ENCODE results near the gene GOLT1A. TPM values are rescaled to one million over a fixed set of nuclear protein-coding genes. Genes with fewer than 3 reads are reported as not detected.

The GOLT1A gene
- total and polyA plus RNA-seq, 10 of the 15 experiments (the other 5 are each of a cell fraction or from before 2014, with no cell fraction given), result 0.09 to 0.46 TPM; not detected in 8

DNA sequence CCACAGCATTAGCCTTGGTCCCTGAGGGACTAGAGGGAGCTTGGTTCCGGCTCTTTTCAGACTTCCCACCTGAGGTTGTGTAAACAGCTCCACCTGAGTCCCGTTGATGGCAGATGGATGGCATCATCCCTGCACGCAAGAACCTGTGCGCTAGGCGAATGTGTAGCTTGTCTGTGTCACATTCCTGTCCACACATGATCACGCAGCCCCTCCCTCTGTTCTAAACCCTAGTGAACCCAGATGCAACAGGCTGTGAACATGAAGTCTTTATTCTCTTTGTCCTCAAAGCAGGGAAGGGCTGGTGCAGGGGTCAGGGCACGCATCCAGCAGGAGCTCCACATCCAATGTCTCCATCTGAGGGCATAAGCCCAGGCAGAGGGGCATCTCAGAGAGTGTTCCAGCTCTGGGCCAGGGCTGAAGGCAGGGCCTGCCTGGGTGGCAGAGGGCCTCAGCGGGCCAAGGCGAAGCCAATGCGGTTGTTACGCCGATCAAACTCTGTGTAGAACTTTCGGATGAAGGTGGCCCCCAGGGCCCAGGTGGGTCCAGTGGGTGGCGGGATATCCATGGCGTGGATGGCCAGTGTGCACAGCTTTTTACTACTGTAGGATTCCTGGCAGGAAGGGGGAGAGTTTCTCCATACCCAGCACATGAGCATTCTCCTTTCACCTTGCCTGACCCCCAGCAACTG lies 59.1 kb downstream of the GOLT1A start:
- Histone ChIP-seq H3K27ac (ENCODE audit: control insufficient read depth, insufficient read depth) (no peak overlapping the region), H3K36me3 (ENCODE audit: control insufficient read depth in 2 of 2, insufficient read depth in 2 of 2, low read length in 1 of 2) (no peaks in the 10 kb centered on the region), H3K4me1 (ENCODE audit: control insufficient read depth, insufficient read depth, low read length) (no peaks in the 10 kb centered on the region), H2AFZ (ENCODE audit: control insufficient read depth, low read depth, low read length) (no peak overlapping the region), H3K79me2 (ENCODE audit: control insufficient read depth, insufficient read depth, low read length) (no peaks in the 10 kb centered on the region), H3K4me2 (ENCODE audit: control insufficient read depth, insufficient read depth) (no peak overlapping the region), H3K4me3 (no peak overlapping the region), H4K20me1 (ENCODE audit: control insufficient read depth, insufficient read depth) (no peaks in the 10 kb centered on the region), H3K9ac (ENCODE audit: control insufficient read depth, insufficient read depth, low read length) (no peak overlapping the region), H3K9me3 (replicated peaks; ENCODE audit: control insufficient read depth, insufficient read depth, low read length) (no peaks in the 10 kb centered on the region), H3K27me3 (replicated peaks in 1 of 2; ENCODE audit: control insufficient read depth in 2 of 2, insufficient read depth in 2 of 2, low read length in 1 of 2) (peaks cover 3 to 5% of the 10 kb centered on the region in 2 experiments; a peak in 3 of 4 replicates)
- no peak for DNase-seq (ENCODE audit: low read depth, low spot score)
- no peak for FAIRE-seq
- BruUV-seq (replicated peaks), result no TSS peak
- no peak for ATAC-seq
- intact Hi-C loops (cut with micrococcal nuclease; ENCODE audit: unreplicated experiment), result no loop called here
- WGBS (ENCODE audit: insufficient coverage, insufficient replicate concordance, low lambda C conversion rate, missing lambda C conversion rate), result 49% methylated on average over 15 of the region's 15 CpGs
- SMC1A ChIA-PET (ENCODE audit: uncharacterized antibody, unreplicated experiment), result no interaction called here
- in situ Hi-C loops (cut with MboI), result no loop called here
- POLR2A ChIA-PET, result no interaction called here
- CTCF ChIA-PET, result interaction anchor here (0.8 to 1.8 kb wide), 5 partner anchors 17 to 244 kb away, joined by 3 to 5 read pairs (median 3); no protein-coding TSS in a partner anchor
- RAD21 ChIA-PET (ENCODE audit: unreplicated experiment), result no interaction called here
- TF ChIP-seq SMAD5 (IDR thresholded peaks at IDR 0.05; ENCODE audit: low read depth) (no peak), WRNIP1 (IDR thresholded peaks at IDR 0.05; ENCODE audit: borderline replicate concordance, low read depth, low read length) (no peak), EGR1 (IDR thresholded peaks at IDR 0.05; ENCODE audit: borderline replicate concordance in 1 of 2, low read depth in 2 of 2, low read length in 2 of 2) (no peak), ZBTB40 (IDR thresholded peaks at IDR 0.05; ENCODE audit: borderline replicate concordance) (no peak), ZBTB33 (IDR thresholded peaks at IDR 0.05) (no peak), PAX8 (IDR thresholded peaks at IDR 0.05) (no peak), MEF2B (IDR thresholded peaks at IDR 0.05; ENCODE audit: partially characterized antibody, poor library complexity, severe bottlenecking) (no peak), MTA3 (IDR thresholded peaks at IDR 0.05; ENCODE audit: borderline replicate concordance, low read length) (no peak), NR2F1 (conservative IDR thresholded peaks at IDR 0.05) (no peak), STAT3 (IDR thresholded peaks at IDR 0.05; ENCODE audit: low read depth, low read length) (no peak), BRCA1 (IDR thresholded peaks at IDR 0.05; ENCODE audit: low read depth, low read length) (no peak), FOXK2 (IDR thresholded peaks at IDR 0.05) (no peak), NR2C1 (IDR thresholded peaks at IDR 0.05) (no peak), POLR2AphosphoS5 (IDR thresholded peaks at IDR 0.05; ENCODE audit: low read length) (no peak), ZBTB4 (CRISPR knock-in tag; IDR thresholded peaks at IDR 0.05) (no peak)
